HEK293T (cell line): ENCODE measurements around the gene NAGA.

Experiments used
- CTCF ChIA-PET: fragments of 350-600 bp; formaldehyde crosslinking; extraction: SDS; loops from one replicate; lab custom pipeline; 2021; ENCODE audit warnings: antibody characterized with exemption, inconsistent platforms; lab: Yijun Ruan, JAX
- POLR2A ChIA-PET: fragments of 350-600 bp; formaldehyde crosslinking; extraction: SDS; loops from one replicate; lab custom pipeline; 2020; ENCODE audit warnings: antibody characterized with exemption, inconsistent platforms; lab: Yijun Ruan, JAX
- DNase-seq: peaks from one replicate; pipeline ENCODE4 v3.0.0; 2012; ENCODE audit warnings: mixed read lengths; ENCODE audit errors: extremely low spot score
- ARNT ChIP-seq: fragments of 450-650 bp; IDR thresholded peaks from 2 replicates; pipeline ENCODE4 v1.6.1; 2017; ENCODE audit warnings: mild to moderate bottlenecking
- BHLHE40 ChIP-seq: fragments of 450-650 bp; IDR thresholded peaks from 2 replicates; pipeline ENCODE4 v1.6.1; 2016; ENCODE audit warnings: mild to moderate bottlenecking, moderate library complexity, borderline replicate concordance
- CTBP1 ChIP-seq: fragments of 450-650 bp; IDR thresholded peaks from 2 replicates; pipeline ENCODE4 v1.6.1; 2016; ENCODE audit warnings: borderline replicate concordance
- ELF4 ChIP-seq: fragments of 450-650 bp; IDR thresholded peaks from 2 replicates; pipeline ENCODE4 v1.6.1; 2017; ENCODE audit warnings: antibody characterized with exemption
- FOXA1 ChIP-seq: fragments of 450-650 bp; IDR thresholded peaks from 2 replicates; pipeline ENCODE4 v1.6.1; 2016; ENCODE audit warnings: mild to moderate bottlenecking
- FOXK2 ChIP-seq: fragments of 450-650 bp; IDR thresholded peaks from 2 replicates; pipeline ENCODE4 v1.6.1; 2016; ENCODE audit warnings: mild to moderate bottlenecking
- FOXM1 ChIP-seq: fragments of 450-650 bp; IDR thresholded peaks from 2 replicates; pipeline ENCODE4 v1.6.1; 2017; ENCODE audit warnings: mild to moderate bottlenecking, borderline replicate concordance
- HDGF ChIP-seq: fragments of 450-650 bp; IDR thresholded peaks from 2 replicates; pipeline ENCODE4 v1.6.1; 2017; ENCODE audit warnings: antibody characterized with exemption, borderline replicate concordance
- L3MBTL2 ChIP-seq: fragments of 450-650 bp; conservative IDR thresholded peaks from 2 replicates; pipeline ENCODE4 v1.6.1; 2016; ENCODE audit warnings: mild to moderate bottlenecking
- LEF1 ChIP-seq: fragments of 450-650 bp; IDR thresholded peaks from 2 replicates; pipeline ENCODE4 v1.6.1; 2017; ENCODE audit warnings: mild to moderate bottlenecking, borderline replicate concordance
- NFRKB ChIP-seq: fragments of 450-650 bp; IDR thresholded peaks from 2 replicates; pipeline ENCODE4 v1.6.1; 2016; ENCODE audit warnings: mild to moderate bottlenecking, moderate library complexity
- SP1 ChIP-seq: fragments of 450-650 bp; IDR thresholded peaks from 2 replicates; pipeline ENCODE4 v1.6.1; 2017
- SUZ12 ChIP-seq: fragments of 450-650 bp; IDR thresholded peaks from 2 replicates; pipeline ENCODE4 v1.6.1; 2016; ENCODE audit warnings: mild to moderate bottlenecking
- TARDBP ChIP-seq: fragments of 450-650 bp; IDR thresholded peaks from 2 replicates; pipeline ENCODE4 v1.6.1; 2016
- ZNF384 ChIP-seq: fragments of 450-650 bp; IDR thresholded peaks from 2 replicates; pipeline ENCODE4 v1.6.1; 2016
- TF ChIP-seq, protein P1 (sequence below): fragments of 450-650 bp; IDR thresholded peaks from 2 replicates; pipeline ENCODE4 v1.6.1; 2016

The NAGA gene

DNA sequence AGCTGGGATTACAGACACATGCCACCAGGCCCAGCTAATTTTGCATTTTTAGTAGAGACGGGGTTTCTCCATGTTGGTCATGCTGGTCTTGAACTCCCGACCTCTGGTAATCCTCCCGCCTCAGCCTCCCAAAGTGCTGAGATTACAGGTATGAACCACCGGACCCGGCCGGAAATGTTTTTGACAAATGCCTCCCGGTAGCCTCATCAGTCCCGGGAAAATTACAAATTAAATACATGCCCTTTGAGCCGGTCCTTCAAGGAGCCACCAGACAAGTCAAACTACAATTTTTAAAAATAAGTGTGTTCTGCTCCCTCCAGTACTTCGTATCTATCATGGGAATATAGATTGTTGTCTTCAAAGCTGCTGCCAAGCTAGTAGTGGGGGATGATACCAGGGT, 54.5 kb downstream of the NAGA start:
- ChIA-PET POLR2A (no interaction called here), CTCF (no interaction called here)
- no peak for DNase-seq
- TF ChIP-seq CTBP1 (no peak), FOXK2 (no peak), HDGF (no peak), L3MBTL2 (no peak), LEF1 (no peak), SUZ12 (no peak), NFRKB (no peak), TARDBP (no peak)

DNA sequence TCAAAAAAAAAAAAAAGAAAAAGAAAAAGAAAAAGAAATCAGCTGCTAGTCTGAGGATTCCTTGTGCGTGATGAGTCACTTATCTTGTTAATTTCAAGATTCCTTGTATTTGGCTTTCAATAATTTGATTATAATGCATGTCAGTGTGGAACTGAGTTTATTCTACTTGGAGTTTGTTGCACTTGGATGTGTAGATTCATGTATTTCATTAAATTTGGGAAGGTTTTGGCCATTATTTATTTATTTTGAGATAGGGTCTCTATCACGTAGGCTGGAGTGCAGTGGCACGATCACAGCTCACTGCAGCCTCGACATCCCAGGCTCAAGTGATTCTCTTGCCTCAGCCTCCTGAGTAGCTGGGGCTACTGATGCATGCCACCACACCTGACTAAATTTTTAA, 57.2 kb downstream of the NAGA start:
- DNase-seq, result no peak
- ChIA-PET CTCF (no interaction called here), POLR2A (no interaction called here)
- no peak for TF ChIP-seq FOXK2
- TF ChIP-seq, protein P1, sequence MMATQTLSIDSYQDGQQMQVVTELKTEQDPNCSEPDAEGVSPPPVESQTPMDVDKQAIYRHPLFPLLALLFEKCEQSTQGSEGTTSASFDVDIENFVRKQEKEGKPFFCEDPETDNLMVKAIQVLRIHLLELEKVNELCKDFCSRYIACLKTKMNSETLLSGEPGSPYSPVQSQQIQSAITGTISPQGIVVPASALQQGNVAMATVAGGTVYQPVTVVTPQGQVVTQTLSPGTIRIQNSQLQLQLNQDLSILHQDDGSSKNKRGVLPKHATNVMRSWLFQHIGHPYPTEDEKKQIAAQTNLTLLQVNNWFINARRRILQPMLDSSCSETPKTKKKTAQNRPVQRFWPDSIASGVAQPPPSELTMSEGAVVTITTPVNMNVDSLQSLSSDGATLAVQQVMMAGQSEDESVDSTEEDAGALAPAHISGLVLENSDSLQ, result no peak
- no peak for TF ChIP-seq LEF1
- TF ChIP-seq TARDBP, result no peak
- no peak for TF ChIP-seq HDGF
- no peak for TF ChIP-seq SP1
- no peak for TF ChIP-seq ELF4
- no peak for TF ChIP-seq SUZ12
- no peak for TF ChIP-seq NFRKB
- TF ChIP-seq BHLHE40, result no peak
- no peak for TF ChIP-seq FOXA1
- TF ChIP-seq ZNF384, result no peak
- TF ChIP-seq ARNT, result no peak

DNA sequence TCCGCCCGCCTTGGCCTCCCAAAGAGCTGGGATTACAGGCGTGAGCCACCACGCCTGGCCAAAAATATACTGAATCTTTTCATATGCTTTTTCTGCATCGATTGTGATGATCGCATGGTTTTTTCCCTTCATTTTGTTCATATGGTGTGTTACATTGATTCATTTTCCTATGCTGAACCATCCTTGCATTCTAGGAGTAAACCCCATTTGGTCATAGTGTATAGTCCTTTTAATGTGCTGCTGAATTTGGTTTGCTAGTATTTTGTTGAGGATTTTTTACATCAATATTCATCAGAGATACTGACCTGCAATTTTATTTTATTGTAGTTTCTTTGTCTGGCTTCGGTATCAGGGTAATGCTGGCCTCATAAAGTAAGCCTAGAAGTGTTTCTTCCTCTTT, 59.8 kb downstream of the NAGA start:
- no peak for DNase-seq
- TF ChIP-seq CTBP1, result no peak
- no peak for TF ChIP-seq L3MBTL2
- TF ChIP-seq BHLHE40, result no peak
- TF ChIP-seq, protein P1, result no peak
- no peak for TF ChIP-seq NFRKB
- TF ChIP-seq TARDBP, result no peak
- TF ChIP-seq FOXM1, result no peak
- TF ChIP-seq FOXK2, result no peak
- TF ChIP-seq SUZ12, result no peak
- TF ChIP-seq LEF1, result no peak
- no peak for TF ChIP-seq ZNF384
- TF ChIP-seq ELF4, result no peak
- no peak for TF ChIP-seq HDGF
- TF ChIP-seq FOXA1, result no peak
- TF ChIP-seq SP1, result no peak
- no peak for TF ChIP-seq ARNT
- ChIA-PET CTCF (no interaction called here), POLR2A (no interaction called here)
